AG09309 (cell line): ENCODE data around the gene BLOC1S5.

Experiments used
- DNase-seq: peaks from one replicate; pipeline ENCODE4 v3.0.0-alpha.2; 2010; ENCODE audit warnings: low read depth
- H3K4me3 ChIP-seq: 2 replicates; pipeline ENCODE4 v1.5.1; 2011; ENCODE audit warnings: mild to moderate bottlenecking, low read depth, low read length, moderate library complexity; ENCODE audit not compliant: control insufficient read depth
- TF ChIP-seq, protein P1 (sequence below): IDR thresholded peaks from 2 replicates; pipeline ENCODE4 v1.5.1; 2011; ENCODE audit warnings: mild to moderate bottlenecking, low read depth, low read length, inconsistent platforms; ENCODE audit not compliant: insufficient read depth, control insufficient read depth; ENCODE audit errors: missing control alignments

Gene BLOC1S5

GRCh38 chr6:7975764-7976146 is 88.4 kb downstream of the BLOC1S5 start:
- no peak overlapping the region for H3K4me3 ChIP-seq
- no peak for DNase-seq
- TF ChIP-seq, protein P1, sequence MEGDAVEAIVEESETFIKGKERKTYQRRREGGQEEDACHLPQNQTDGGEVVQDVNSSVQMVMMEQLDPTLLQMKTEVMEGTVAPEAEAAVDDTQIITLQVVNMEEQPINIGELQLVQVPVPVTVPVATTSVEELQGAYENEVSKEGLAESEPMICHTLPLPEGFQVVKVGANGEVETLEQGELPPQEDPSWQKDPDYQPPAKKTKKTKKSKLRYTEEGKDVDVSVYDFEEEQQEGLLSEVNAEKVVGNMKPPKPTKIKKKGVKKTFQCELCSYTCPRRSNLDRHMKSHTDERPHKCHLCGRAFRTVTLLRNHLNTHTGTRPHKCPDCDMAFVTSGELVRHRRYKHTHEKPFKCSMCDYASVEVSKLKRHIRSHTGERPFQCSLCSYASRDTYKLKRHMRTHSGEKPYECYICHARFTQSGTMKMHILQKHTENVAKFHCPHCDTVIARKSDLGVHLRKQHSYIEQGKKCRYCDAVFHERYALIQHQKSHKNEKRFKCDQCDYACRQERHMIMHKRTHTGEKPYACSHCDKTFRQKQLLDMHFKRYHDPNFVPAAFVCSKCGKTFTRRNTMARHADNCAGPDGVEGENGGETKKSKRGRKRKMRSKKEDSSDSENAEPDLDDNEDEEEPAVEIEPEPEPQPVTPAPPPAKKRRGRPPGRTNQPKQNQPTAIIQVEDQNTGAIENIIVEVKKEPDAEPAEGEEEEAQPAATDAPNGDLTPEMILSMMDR, result no peak

- TF ChIP-seq, protein P1, result no peak
- no peak overlapping the region for H3K4me3 ChIP-seq
- peak; percentile 96 for DNase-seq
These were observed 89.0 kb downstream of the BLOC1S5 start for GRCh38 chr6:7974938-7975763.

GRCh38 chr6:7974565-7974937 is 89.6 kb downstream of the BLOC1S5 start:
- H3K4me3 ChIP-seq, result no peak overlapping the region
- DNase-seq, result no peak
- TF ChIP-seq, protein P1, result no peak

GRCh38 chr6:7973584-7973983 is 90.6 kb downstream of the BLOC1S5 start:
- TF ChIP-seq, protein P1, result no peak
- DNase-seq, result no peak
- no peak overlapping the region for H3K4me3 ChIP-seq

DNA sequence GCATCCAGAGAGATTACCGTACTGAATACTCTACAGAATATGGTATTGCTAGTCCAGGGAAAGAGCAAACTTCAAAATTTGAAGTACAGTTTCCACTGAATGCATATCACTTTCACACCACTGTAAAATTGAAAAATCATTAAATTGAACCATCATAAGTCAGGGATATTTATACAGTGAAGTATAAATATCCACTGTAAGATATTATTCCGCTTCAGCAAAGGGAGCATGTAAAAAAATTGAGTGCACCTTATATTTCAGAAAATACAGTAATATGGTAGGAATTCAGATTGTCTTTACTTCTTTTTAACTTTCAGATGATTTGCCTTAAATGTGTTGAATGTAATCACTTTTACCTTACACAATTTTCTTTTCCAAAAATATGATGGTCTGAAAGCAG is 92.7 kb downstream of the BLOC1S5 start:
- H3K4me3 ChIP-seq, result no peak overlapping the region
- DNase-seq, result no peak
- TF ChIP-seq, protein P1, result no peak

GRCh38 chr6:7970616-7971015 is 93.6 kb downstream of the BLOC1S5 start:
- DNase-seq, result no peak
- no peak overlapping the region for H3K4me3 ChIP-seq
- TF ChIP-seq, protein P1, result no peak
